ENCODE data around the gene ZNF610.

Gene ZNF610

DNA sequence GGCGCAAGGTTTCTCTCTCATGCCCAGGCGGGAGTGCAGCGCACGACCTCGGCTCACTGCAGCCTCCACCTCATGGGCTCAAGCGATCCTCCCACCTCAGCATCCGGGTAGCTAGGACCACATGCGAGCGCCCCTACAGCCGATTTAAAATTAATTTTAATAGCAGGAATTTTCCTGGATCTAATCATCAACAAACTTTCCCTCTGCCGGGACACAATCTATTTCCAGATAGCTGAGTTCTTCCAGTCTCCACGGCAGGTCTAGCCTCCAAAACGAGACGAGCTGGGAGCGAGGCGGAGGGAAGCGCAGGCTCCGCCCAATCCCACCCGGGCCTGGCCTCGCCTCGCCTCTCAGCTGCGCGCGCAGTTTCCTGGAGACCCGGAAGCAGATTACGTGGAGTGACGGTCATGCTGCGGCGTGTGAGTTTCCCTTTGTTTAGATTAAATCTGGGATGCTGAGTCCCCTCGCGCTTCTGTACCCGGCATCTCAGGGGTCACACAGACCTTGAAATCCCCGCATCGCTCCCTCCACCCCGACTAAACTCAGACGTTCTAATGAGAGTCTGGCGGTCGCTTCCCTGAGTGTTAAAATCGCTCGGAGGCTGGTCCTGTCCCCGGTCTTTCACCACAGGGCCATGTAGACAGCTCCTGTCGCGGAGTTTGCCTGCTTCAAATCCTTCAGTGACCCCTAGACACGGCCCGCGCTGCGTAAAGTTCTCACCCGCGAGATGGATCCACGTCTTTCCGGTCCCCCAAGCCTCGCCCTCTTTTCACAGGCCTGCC lies 33.7 kb downstream of the ZNF610 start, which contains the start of gene ZNF880 (continued):
- TF ChIP-seq, protein P1, sequence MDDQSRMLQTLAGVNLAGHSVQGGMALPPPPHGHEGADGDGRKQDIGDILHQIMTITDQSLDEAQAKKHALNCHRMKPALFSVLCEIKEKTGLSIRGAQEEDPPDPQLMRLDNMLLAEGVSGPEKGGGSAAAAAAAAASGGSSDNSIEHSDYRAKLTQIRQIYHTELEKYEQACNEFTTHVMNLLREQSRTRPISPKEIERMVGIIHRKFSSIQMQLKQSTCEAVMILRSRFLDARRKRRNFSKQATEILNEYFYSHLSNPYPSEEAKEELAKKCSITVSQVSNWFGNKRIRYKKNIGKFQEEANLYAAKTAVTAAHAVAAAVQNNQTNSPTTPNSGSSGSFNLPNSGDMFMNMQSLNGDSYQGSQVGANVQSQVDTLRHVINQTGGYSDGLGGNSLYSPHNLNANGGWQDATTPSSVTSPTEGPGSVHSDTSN (CRISPR knock-in tag; IDR thresholded peaks at IDR 0.05) = 0 out of 2 replicates have a peak, but pooled peaks have one; percentile 10
- TF ChIP-seq ZNF350 (tag by site-specific recombination; IDR thresholded peaks at IDR 0.05) (no peak), ZNF558 (tag by site-specific recombination; IDR thresholded peaks at IDR 0.05) (no peak), REPIN1 (tag by site-specific recombination; IDR thresholded peaks at IDR 0.05; ENCODE audit: low read depth) (no peak), ZNF561 (tag by site-specific recombination; IDR thresholded peaks at IDR 0.05; ENCODE audit: borderline replicate concordance) (no peak), ZNF138 (tag by site-specific recombination; IDR thresholded peaks at IDR 0.05; ENCODE audit: borderline replicate concordance) (no peak), ZNF624 (tag by site-specific recombination; IDR thresholded peaks at IDR 0.05) (no peak), OVOL3 (tag by site-specific recombination; IDR thresholded peaks at IDR 0.05) (no peak), ZNF157 (tag by site-specific recombination; IDR thresholded peaks at IDR 0.05) (no peak), ZNF266 (tag by site-specific recombination; IDR thresholded peaks at IDR 0.05; ENCODE audit: low read depth) (no peak), ZSCAN23 (tag by site-specific recombination; IDR thresholded peaks at IDR 0.05) (no peak), ZNF521 (tag by site-specific recombination; IDR thresholded peaks at IDR 0.05) (no peak), ZNF391 (tag by site-specific recombination; IDR thresholded peaks at IDR 0.05; ENCODE audit: borderline replicate concordance, low read depth) (no peak), SP2 (tag by site-specific recombination; IDR thresholded peaks at IDR 0.05) (peak; percentile 69), KLF1 (tag by site-specific recombination; IDR thresholded peaks at IDR 0.05) (no peak), ZNF48 (tag by site-specific recombination; IDR thresholded peaks at IDR 0.05) (no peak), ZNF24 (tag by site-specific recombination; IDR thresholded peaks at IDR 0.05) (0 out of 2 replicates have a peak, but pooled peaks have one; percentile 15), ZNF112 (tag by site-specific recombination; IDR thresholded peaks at IDR 0.05) (no peak), ZNF530 (tag by site-specific recombination; IDR thresholded peaks at IDR 0.05; ENCODE audit: low read depth) (no peak), ZBTB21 (tag by site-specific recombination; IDR thresholded peaks at IDR 0.05) (0 out of 2 replicates have a peak, but pooled peaks have one; percentile 47), ZNF670 (tag by site-specific recombination; IDR thresholded peaks at IDR 0.05; ENCODE audit: low read depth) (no peak), SALL2 (tag by site-specific recombination; IDR thresholded peaks at IDR 0.05; ENCODE audit: borderline replicate concordance) (no peak), ZNF621 (tag by site-specific recombination; IDR thresholded peaks at IDR 0.05) (no peak)
- TF ChIP-seq, protein P2, sequence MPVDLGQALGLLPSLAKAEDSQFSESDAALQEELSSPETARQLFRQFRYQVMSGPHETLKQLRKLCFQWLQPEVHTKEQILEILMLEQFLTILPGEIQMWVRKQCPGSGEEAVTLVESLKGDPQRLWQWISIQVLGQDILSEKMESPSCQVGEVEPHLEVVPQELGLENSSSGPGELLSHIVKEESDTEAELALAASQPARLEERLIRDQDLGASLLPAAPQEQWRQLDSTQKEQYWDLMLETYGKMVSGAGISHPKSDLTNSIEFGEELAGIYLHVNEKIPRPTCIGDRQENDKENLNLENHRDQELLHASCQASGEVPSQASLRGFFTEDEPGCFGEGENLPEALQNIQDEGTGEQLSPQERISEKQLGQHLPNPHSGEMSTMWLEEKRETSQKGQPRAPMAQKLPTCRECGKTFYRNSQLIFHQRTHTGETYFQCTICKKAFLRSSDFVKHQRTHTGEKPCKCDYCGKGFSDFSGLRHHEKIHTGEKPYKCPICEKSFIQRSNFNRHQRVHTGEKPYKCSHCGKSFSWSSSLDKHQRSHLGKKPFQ (tag by site-specific recombination; IDR thresholded peaks at IDR 0.05) = no peak
- TF ChIP-seq, protein P3, sequence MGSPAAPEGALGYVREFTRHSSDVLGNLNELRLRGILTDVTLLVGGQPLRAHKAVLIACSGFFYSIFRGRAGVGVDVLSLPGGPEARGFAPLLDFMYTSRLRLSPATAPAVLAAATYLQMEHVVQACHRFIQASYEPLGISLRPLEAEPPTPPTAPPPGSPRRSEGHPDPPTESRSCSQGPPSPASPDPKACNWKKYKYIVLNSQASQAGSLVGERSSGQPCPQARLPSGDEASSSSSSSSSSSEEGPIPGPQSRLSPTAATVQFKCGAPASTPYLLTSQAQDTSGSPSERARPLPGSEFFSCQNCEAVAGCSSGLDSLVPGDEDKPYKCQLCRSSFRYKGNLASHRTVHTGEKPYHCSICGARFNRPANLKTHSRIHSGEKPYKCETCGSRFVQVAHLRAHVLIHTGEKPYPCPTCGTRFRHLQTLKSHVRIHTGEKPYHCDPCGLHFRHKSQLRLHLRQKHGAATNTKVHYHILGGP (tag by site-specific recombination; IDR thresholded peaks at IDR 0.05) = no peak
- TF ChIP-seq, protein P4, sequence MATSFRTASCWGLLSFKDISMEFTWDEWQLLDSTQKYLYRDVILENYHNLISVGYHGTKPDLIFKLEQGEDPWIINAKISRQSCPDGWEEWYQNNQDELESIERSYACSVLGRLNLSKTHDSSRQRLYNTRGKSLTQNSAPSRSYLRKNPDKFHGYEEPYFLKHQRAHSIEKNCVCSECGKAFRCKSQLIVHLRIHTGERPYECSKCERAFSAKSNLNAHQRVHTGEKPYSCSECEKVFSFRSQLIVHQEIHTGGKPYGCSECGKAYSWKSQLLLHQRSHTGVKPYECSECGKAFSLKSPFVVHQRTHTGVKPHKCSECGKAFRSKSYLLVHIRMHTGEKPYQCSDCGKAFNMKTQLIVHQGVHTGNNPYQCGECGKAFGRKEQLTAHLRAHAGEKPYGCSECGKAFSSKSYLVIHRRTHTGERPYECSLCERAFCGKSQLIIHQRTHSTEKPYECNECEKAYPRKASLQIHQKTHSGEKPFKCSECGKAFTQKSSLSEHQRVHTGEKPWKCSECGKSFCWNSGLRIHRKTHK (tag by site-specific recombination; IDR thresholded peaks at IDR 0.05) = no peak
- TF ChIP-seq, protein P5, sequence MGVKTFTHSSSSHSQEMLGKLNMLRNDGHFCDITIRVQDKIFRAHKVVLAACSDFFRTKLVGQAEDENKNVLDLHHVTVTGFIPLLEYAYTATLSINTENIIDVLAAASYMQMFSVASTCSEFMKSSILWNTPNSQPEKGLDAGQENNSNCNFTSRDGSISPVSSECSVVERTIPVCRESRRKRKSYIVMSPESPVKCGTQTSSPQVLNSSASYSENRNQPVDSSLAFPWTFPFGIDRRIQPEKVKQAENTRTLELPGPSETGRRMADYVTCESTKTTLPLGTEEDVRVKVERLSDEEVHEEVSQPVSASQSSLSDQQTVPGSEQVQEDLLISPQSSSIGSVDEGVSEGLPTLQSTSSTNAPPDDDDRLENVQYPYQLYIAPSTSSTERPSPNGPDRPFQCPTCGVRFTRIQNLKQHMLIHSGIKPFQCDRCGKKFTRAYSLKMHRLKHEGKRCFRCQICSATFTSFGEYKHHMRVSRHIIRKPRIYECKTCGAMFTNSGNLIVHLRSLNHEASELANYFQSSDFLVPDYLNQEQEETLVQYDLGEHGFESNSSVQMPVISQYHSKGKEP (tag by site-specific recombination; IDR thresholded peaks at IDR 0.05) = no peak
- TF ChIP-seq, protein P6, sequence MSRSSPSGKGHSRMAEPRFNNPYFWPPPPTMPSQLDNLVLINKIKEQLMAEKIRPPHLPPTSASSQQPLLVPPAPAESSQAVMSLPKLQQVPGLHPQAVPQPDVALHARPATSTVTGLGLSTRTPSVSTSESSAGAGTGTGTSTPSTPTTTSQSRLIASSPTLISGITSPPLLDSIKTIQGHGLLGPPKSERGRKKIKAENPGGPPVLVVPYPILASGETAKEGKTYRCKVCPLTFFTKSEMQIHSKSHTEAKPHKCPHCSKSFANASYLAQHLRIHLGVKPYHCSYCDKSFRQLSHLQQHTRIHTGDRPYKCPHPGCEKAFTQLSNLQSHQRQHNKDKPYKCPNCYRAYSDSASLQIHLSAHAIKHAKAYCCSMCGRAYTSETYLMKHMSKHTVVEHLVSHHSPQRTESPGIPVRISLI (tag by site-specific recombination; IDR thresholded peaks at IDR 0.05) = no peak
- TF ChIP-seq, protein P7, sequence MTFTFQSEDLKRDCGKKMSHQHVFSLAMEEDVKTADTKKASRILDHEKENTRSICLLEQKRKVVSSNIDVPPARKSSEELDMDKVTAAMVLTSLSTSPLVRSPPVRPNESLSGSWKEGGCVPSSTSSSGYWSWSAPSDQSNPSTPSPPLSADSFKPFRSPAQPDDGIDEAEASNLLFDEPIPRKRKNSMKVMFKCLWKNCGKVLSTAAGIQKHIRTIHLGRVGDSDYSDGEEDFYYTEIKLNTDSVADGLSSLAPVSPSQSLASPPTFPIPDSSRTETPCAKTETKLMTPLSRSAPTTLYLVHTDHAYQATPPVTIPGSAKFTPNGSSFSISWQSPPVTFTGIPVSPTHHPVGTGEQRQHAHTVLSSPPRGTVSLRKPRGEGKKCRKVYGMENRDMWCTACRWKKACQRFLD (tag by site-specific recombination; IDR thresholded peaks at IDR 0.05) = no peak
